ENCODE results near the gene HOTAIR. TPM values are rescaled to one million over a fixed set of nuclear protein-coding genes. Genes with fewer than 3 reads are reported as not detected.

Gene HOTAIR
- total RNA-seq, 1 donor from 2014 or later = not detected

- H3K4me3 Mint-ChIP-seq = no peak overlapping the region
- no peak overlapping the region for H3K9ac ChIP-seq
- H4K20me1 ChIP-seq (ENCODE audit: low read depth) = peaks cover 95% of the 10 kb centered on the region
- H3K27me3 Mint-ChIP-seq (ENCODE audit: insufficient read depth, low read depth) = peaks cover 98% of the 10 kb centered on the region
- H3K4me1 ChIP-seq = no peaks in the 10 kb centered on the region
- H3K27ac ChIP-seq = no peak overlapping the region
- H3K4me1 Mint-ChIP-seq = peaks cover 2% of the 10 kb centered on the region
- peaks cover 5% of the 10 kb centered on the region for H3K9me3 Mint-ChIP-seq
- H3K36me3 Mint-ChIP-seq = no peaks in the 10 kb centered on the region
- DNase-seq (ENCODE audit: low spot score) = no peak
- no peak overlapping the region for H3K27ac Mint-ChIP-seq
- no peak overlapping the region for H2AFZ ChIP-seq (replicated peaks)
- H3K4me2 ChIP-seq = no peak overlapping the region
- no peak for TF ChIP-seq EZH2 (IDR thresholded peaks at IDR 0.05)
- TF ChIP-seq EZH2phosphoT487 (IDR thresholded peaks at IDR 0.05) = no peak
- TF ChIP-seq, protein P1, sequence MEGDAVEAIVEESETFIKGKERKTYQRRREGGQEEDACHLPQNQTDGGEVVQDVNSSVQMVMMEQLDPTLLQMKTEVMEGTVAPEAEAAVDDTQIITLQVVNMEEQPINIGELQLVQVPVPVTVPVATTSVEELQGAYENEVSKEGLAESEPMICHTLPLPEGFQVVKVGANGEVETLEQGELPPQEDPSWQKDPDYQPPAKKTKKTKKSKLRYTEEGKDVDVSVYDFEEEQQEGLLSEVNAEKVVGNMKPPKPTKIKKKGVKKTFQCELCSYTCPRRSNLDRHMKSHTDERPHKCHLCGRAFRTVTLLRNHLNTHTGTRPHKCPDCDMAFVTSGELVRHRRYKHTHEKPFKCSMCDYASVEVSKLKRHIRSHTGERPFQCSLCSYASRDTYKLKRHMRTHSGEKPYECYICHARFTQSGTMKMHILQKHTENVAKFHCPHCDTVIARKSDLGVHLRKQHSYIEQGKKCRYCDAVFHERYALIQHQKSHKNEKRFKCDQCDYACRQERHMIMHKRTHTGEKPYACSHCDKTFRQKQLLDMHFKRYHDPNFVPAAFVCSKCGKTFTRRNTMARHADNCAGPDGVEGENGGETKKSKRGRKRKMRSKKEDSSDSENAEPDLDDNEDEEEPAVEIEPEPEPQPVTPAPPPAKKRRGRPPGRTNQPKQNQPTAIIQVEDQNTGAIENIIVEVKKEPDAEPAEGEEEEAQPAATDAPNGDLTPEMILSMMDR (IDR thresholded peaks at IDR 0.05) = no peak
- H3K9me3 ChIP-seq (ENCODE audit: low read depth) = no peaks in the 10 kb centered on the region
- peaks cover 100% of the 10 kb centered on the region for H3K27me3 ChIP-seq
- no peaks in the 10 kb centered on the region for H3F3A ChIP-seq (ENCODE audit: low read depth)
- H3K36me3 ChIP-seq = no peaks in the 10 kb centered on the region
- H3K79me2 ChIP-seq (ENCODE audit: low read depth) = no peaks in the 10 kb centered on the region
- no peak overlapping the region for H3K4me3 ChIP-seq
Measured at GRCh38 chr12:53998110-53998899, 23.6 kb upstream of the HOTAIR start.

DNA sequence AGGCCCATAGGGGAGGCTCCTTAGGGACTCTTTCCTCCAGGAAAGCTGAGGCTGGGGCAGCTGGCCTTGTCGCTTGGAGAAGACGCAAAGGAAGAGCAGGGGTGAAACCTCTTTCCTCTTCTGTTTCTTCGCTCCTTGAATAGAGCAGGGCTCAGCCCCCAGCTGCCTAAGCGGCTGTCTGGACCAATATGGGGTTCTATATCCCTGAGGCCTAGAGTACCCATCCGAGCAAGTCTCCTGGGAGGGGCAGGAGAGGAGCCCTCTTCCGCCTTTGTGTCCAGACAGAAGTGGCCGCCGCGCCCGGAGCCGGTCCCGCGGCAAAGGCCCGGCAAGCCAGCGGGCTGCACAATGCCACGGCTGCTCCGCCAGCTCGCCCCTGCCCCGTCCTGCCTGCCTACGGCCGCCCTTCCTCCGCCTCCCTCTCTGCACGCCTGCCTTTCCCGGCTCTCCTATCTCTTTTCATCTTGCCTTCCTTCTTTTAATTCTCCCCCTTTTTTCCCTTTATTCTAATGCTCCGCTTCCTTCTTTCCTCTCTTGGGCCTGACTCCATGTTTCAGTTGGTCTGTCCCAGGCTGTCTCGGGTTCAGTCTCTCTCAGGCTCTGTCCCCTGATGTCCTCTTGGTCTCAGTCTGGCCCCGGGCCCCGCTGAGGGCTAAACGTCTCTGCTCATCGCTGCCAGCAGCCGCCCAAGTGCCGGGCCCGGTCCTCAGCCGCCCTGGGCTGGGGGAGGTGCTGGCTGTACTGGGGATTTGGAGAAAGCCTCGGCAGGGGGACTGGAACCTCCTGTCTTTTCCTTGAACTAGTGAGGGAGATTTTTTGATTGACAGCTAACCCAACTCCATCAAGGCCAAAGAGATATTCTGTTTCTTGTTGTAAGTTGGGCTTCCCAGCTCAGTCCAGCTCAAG lies 22.7 kb upstream of the HOTAIR start:
- H3K4me3 Mint-ChIP-seq = no peak overlapping the region
- H3K4me3 ChIP-seq = no peak overlapping the region
- no peak overlapping the region for H3K27ac ChIP-seq
- H3K9me3 ChIP-seq (ENCODE audit: low read depth) = no peaks in the 10 kb centered on the region
- no peak overlapping the region for H3K4me2 ChIP-seq
- H3K9ac ChIP-seq = no peak overlapping the region
- peaks cover 5% of the 10 kb centered on the region for H3K9me3 Mint-ChIP-seq
- H3K27ac Mint-ChIP-seq = no peak overlapping the region
- no peak overlapping the region for H2AFZ ChIP-seq (replicated peaks)
- no peaks in the 10 kb centered on the region for H3K79me2 ChIP-seq (ENCODE audit: low read depth)
- no peak for DNase-seq (ENCODE audit: low spot score)
- no peaks in the 10 kb centered on the region for H3K36me3 Mint-ChIP-seq
- peaks cover 2% of the 10 kb centered on the region for H3K4me1 Mint-ChIP-seq
- H3F3A ChIP-seq (ENCODE audit: low read depth) = no peaks in the 10 kb centered on the region
- peaks cover 95% of the 10 kb centered on the region for H4K20me1 ChIP-seq (ENCODE audit: low read depth)
- peaks cover 100% of the 10 kb centered on the region for H3K27me3 ChIP-seq
- peaks cover 98% of the 10 kb centered on the region for H3K27me3 Mint-ChIP-seq (ENCODE audit: insufficient read depth, low read depth)
- H3K36me3 ChIP-seq = no peaks in the 10 kb centered on the region
- no peaks in the 10 kb centered on the region for H3K4me1 ChIP-seq
- TF ChIP-seq EZH2phosphoT487 (IDR thresholded peaks at IDR 0.05) (peak; percentile 95), EZH2 (IDR thresholded peaks at IDR 0.05) (peak; percentile 90)
- TF ChIP-seq, protein P1 (IDR thresholded peaks at IDR 0.05) = no peak

- Mint-ChIP-seq H3K36me3 (no peaks in the 10 kb centered on the region), H3K4me3 (no peak overlapping the region), H3K4me1 (peaks cover 2% of the 10 kb centered on the region), H3K27me3 (ENCODE audit: insufficient read depth, low read depth) (peaks cover 98% of the 10 kb centered on the region), H3K27ac (no peak overlapping the region), H3K9me3 (peaks cover 5% of the 10 kb centered on the region)
- peaks cover 100% of the 10 kb centered on the region for H3K27me3 ChIP-seq
- no peaks in the 10 kb centered on the region for H3K79me2 ChIP-seq (ENCODE audit: low read depth)
- H3K9me3 ChIP-seq (ENCODE audit: low read depth) = no peaks in the 10 kb centered on the region
- H3K4me2 ChIP-seq = no peak overlapping the region
- peaks cover 92% of the 10 kb centered on the region for H4K20me1 ChIP-seq (ENCODE audit: low read depth)
- no peak for DNase-seq (ENCODE audit: low spot score)
- no peak overlapping the region for H3K9ac ChIP-seq
- no peak overlapping the region for H3K27ac ChIP-seq
- TF ChIP-seq, protein P1 (IDR thresholded peaks at IDR 0.05) = no peak
- H2AFZ ChIP-seq (replicated peaks) = no peak overlapping the region
- H3K4me1 ChIP-seq = no peaks in the 10 kb centered on the region
- H3F3A ChIP-seq (ENCODE audit: low read depth) = no peaks in the 10 kb centered on the region
- H3K36me3 ChIP-seq = no peaks in the 10 kb centered on the region
- no peak overlapping the region for H3K4me3 ChIP-seq
Measured at GRCh38 chr12:53996240-53997203, 21.8 kb upstream of the HOTAIR start.

All from neural progenitor cell (in vitro differentiated cells).